H9 (cell line): Measurements from ENCODE around the gene AKAP1. TPM values are rescaled to one million over a fixed set of nuclear protein-coding genes. Genes with fewer than 3 reads are reported as not detected.

ENCODE experiments used
- DNase-seq: peaks from one replicate; pipeline ENCODE4 v3.0.0-alpha.2; 2017
- H2AFZ ChIP-seq: one replicate; pipeline ENCODE4 v1.6.1; 2013; ENCODE audit warnings: mild to moderate bottlenecking, low read length, control low read depth, moderate library complexity
- H2AK5ac ChIP-seq: 2 replicates; pipeline ENCODE4 v1.6.1; 2013; ENCODE audit warnings: low read length, control low read depth, mixed read lengths; ENCODE audit not compliant: insufficient read length
- H2BK120ac ChIP-seq: one replicate; pipeline ENCODE4 v1.6.1; 2013; ENCODE audit warnings: low read depth, mild to moderate bottlenecking, low read length, control low read depth, inconsistent platforms; ENCODE audit not compliant: poor library complexity, severe bottlenecking
- H2BK12ac ChIP-seq: 2 replicates; pipeline ENCODE4 v1.6.1; 2013; ENCODE audit warnings: low read length, control low read depth, mixed read lengths, low read depth; ENCODE audit not compliant: insufficient read length
- H2BK15ac ChIP-seq: 2 replicates; pipeline ENCODE4 v1.6.1; 2013; ENCODE audit warnings: low read depth, low read length, control low read depth
- H2BK20ac ChIP-seq: one replicate; pipeline ENCODE4 v1.6.1; 2013; ENCODE audit warnings: low read depth, mild to moderate bottlenecking, low read length, control low read depth, inconsistent platforms; ENCODE audit not compliant: poor library complexity, severe bottlenecking
- H2BK5ac ChIP-seq: 2 replicates; pipeline ENCODE4 v1.6.1; 2013; ENCODE audit warnings: low read length, control low read depth, mixed read lengths; ENCODE audit not compliant: insufficient read length
- H3K14ac ChIP-seq: 2 replicates; pipeline ENCODE4 v1.6.1; 2013; ENCODE audit warnings: low read length, control low read depth; ENCODE audit not compliant: insufficient read depth
- H3K18ac ChIP-seq: 2 replicates; pipeline ENCODE4 v1.6.1; 2013; ENCODE audit warnings: low read depth, mild to moderate bottlenecking, mixed read lengths, low read length, control low read depth; ENCODE audit not compliant: insufficient read length
- H3K23ac ChIP-seq: 2 replicates; pipeline ENCODE4 v1.6.1; 2013; ENCODE audit warnings: low read length, control low read depth, mixed read lengths, low read depth; ENCODE audit not compliant: insufficient read length
- H3K23me2 ChIP-seq: 2 replicates; pipeline ENCODE4 v1.6.1; 2013; ENCODE audit warnings: low read depth, mild to moderate bottlenecking, mixed read lengths, low read length, control low read depth; ENCODE audit not compliant: insufficient read length, poor library complexity, severe bottlenecking
- H3K27ac ChIP-seq: 2 replicates; pipeline ENCODE4 v1.5.1; 2013; ENCODE audit warnings: low read length, control low read depth, mixed read lengths, low read depth; ENCODE audit not compliant: insufficient read length
- H3K27me3 ChIP-seq: 2 replicates; pipeline ENCODE4 v1.6.1; 2013; ENCODE audit warnings: low read length, control low read depth, inconsistent platforms; ENCODE audit not compliant: insufficient read depth
- H3K4ac ChIP-seq: 2 replicates; pipeline ENCODE4 v1.6.1; 2013; ENCODE audit warnings: low read depth, mild to moderate bottlenecking, control low read depth, inconsistent platforms, low read length, moderate library complexity
- H3K4me1 ChIP-seq: 2 replicates; pipeline ENCODE4 v1.6.1; 2013; ENCODE audit warnings: low read length, control low read depth, inconsistent platforms; ENCODE audit not compliant: insufficient read depth
- H3K4me2 ChIP-seq: 2 replicates; pipeline ENCODE4 v1.6.1; 2013; ENCODE audit warnings: low read length, control low read depth, mixed read lengths; ENCODE audit not compliant: insufficient read length, insufficient read depth
- H3K56ac ChIP-seq: 2 replicates; pipeline ENCODE4 v1.6.1; 2013; ENCODE audit warnings: low read depth, mild to moderate bottlenecking, mixed read lengths, low read length, control low read depth; ENCODE audit not compliant: insufficient read length
- H3K79me1 ChIP-seq: 2 replicates; pipeline ENCODE4 v1.6.1; 2013; ENCODE audit warnings: low read depth, mild to moderate bottlenecking, moderate library complexity, low read length, control low read depth, inconsistent platforms; ENCODE audit not compliant: insufficient read depth, poor library complexity, severe bottlenecking
- H3K79me2 ChIP-seq: 2 replicates; pipeline ENCODE4 v1.6.1; 2013; ENCODE audit warnings: low read length, control low read depth, inconsistent platforms; ENCODE audit not compliant: insufficient read depth
- H3K9ac ChIP-seq: 2 replicates; pipeline ENCODE4 v1.6.1; 2013; ENCODE audit warnings: low read length, control low read depth, mixed read lengths; ENCODE audit not compliant: insufficient read length; ENCODE audit errors: extremely low read depth
- H3K9me3 ChIP-seq: one replicate; pipeline ENCODE4 v1.6.1; 2013; ENCODE audit warnings: low read depth, low read length, inconsistent platforms; ENCODE audit not compliant: control insufficient read depth
- H3T11ph ChIP-seq: one replicate; pipeline ENCODE4 v1.6.1; 2013; ENCODE audit warnings: mild to moderate bottlenecking, low read length, control low read depth, inconsistent platforms
- H4K20me1 ChIP-seq: one replicate; pipeline ENCODE4 v1.6.1; 2013; ENCODE audit not compliant: control insufficient read depth, insufficient read length, insufficient read depth
- H4K5ac ChIP-seq: 2 replicates; pipeline ENCODE4 v1.6.1; 2013; ENCODE audit warnings: low read depth, mild to moderate bottlenecking, mixed read lengths, low read length, control low read depth; ENCODE audit not compliant: insufficient read length
- H4K8ac ChIP-seq: replicated peaks from 2 replicates; pipeline ENCODE4 v1.6.1; 2013; ENCODE audit warnings: low read length, control low read depth, mixed read lengths, low read depth; ENCODE audit not compliant: insufficient read length
- H4K91ac ChIP-seq: 2 replicates; pipeline ENCODE4 v1.6.1; 2013; ENCODE audit warnings: low read depth, mild to moderate bottlenecking, moderate library complexity, mixed read lengths, low read length, control low read depth; ENCODE audit not compliant: insufficient read length
- H3K27ac Mint-ChIP-seq, 3 experiments: 2 replicates in 2 of 3; 3 replicates in 1 of 3; pipeline ENCODE4 v1.8.0; 2020 to 2021; ENCODE audit warnings: mixed read lengths in 3 of 3, mild to moderate bottlenecking in 1 of 3, moderate library complexity in 1 of 3
- H3K27me3 Mint-ChIP-seq: 2 replicates; pipeline ENCODE4 v1.8.0; 2021; ENCODE audit warnings: low read depth, mild to moderate bottlenecking, moderate library complexity, mixed read lengths
- H3K36me3 Mint-ChIP-seq, 3 experiments: 2 replicates in 2 of 3; 3 replicates in 1 of 3; pipeline ENCODE4 v1.8.0; 2020 to 2021; ENCODE audit warnings: low read depth in 3 of 3, mixed read lengths in 3 of 3; ENCODE audit not compliant: insufficient read depth in 1 of 3
- H3K4me1 Mint-ChIP-seq, 2 experiments: 2 replicates each; pipeline ENCODE4 v1.8.0; 2020; ENCODE audit warnings: mixed read lengths in 2 of 2
- H3K4me3 Mint-ChIP-seq, 2 experiments: 2 replicates in 1 of 2; 3 replicates in 1 of 2; pipeline ENCODE4 v1.8.0; 2020 to 2021; ENCODE audit warnings: mild to moderate bottlenecking in 2 of 2, mixed read lengths in 2 of 2, moderate library complexity in 1 of 2
- H3K9me3 Mint-ChIP-seq, 2 experiments: 2 replicates in 1 of 2; 3 replicates in 1 of 2; pipeline ENCODE4 v1.8.0; 2020; ENCODE audit warnings: mild to moderate bottlenecking in 2 of 2, mixed read lengths in 2 of 2, moderate library complexity in 1 of 2
- CTCF ChIP-seq: fragments of 200-600 bp; sonication (generic); conservative IDR thresholded peaks from 3 replicates; pipeline ENCODE4 v1.8.0; 2021; ENCODE audit warnings: antibody characterized with exemption, mild to moderate bottlenecking
- WGBS: extraction: QIAGEN DNeasy Blood & Tissue Kit; methylation state at CpG from one replicate; pipeline ENCODE4 v1.1.7; 2013; ENCODE audit warnings: missing lambda C conversion rate, low lambda C conversion rate, mixed read lengths; ENCODE audit not compliant: insufficient read length; ENCODE audit errors: extremely low coverage; 5-methylcytosine and 5-hydroxymethylcytosine counted together
- total RNA-seq: library from RNA; stranded (reverse); gene quantifications from 2 replicates; pipeline ENCODE4 v1.2.1, GENCODE V29; 2021

AKAP1 gene
- total RNA-seq, 1 experiment from 2014 or later, result 61.2 TPM

GRCh38 chr17:57158325-57158724 is 73.3 kb downstream of the AKAP1 start:
- peaks cover 1% of the 10 kb centered on the region for H3K27me3 Mint-ChIP-seq
- no peaks in the 10 kb centered on the region for H3K79me2 ChIP-seq
- no peak overlapping the region for H2BK5ac ChIP-seq
- no peak overlapping the region for H3K27ac ChIP-seq
- H4K5ac ChIP-seq, result no peak overlapping the region
- no peak overlapping the region for H3K56ac ChIP-seq
- TF ChIP-seq CTCF, result no peak
- no peak overlapping the region for H3T11ph ChIP-seq
- no peak overlapping the region for H4K91ac ChIP-seq
- no peak overlapping the region for H3K18ac ChIP-seq
- peak overlapping the region in 1 of 3 experiments; percentile 72; a peak in 1 of 7 replicates for H3K27ac Mint-ChIP-seq
- no peaks in the 10 kb centered on the region for H3K23me2 ChIP-seq
- H2BK15ac ChIP-seq, result no peak overlapping the region
- no CpG with 5 or more reads among the region's 4 CpGs for WGBS
- no peaks in the 10 kb centered on the region for H3K4me1 ChIP-seq
- no peak overlapping the region for H3K4me3 Mint-ChIP-seq
- no peak overlapping the region for H4K8ac ChIP-seq
- H2AK5ac ChIP-seq, result no peak overlapping the region
- no peak overlapping the region for H2BK20ac ChIP-seq
- H3K36me3 Mint-ChIP-seq, result peaks cover 0 to 3% (median 0%) of the 10 kb centered on the region in 3 experiments; a peak in 2 of 7 replicates
- no peak overlapping the region for H3K4me2 ChIP-seq
- no peak for DNase-seq
- H3K9me3 ChIP-seq, result no peaks in the 10 kb centered on the region
- H3K14ac ChIP-seq, result no peak overlapping the region
- no peak overlapping the region for H2AFZ ChIP-seq
- H3K27me3 ChIP-seq, result no peaks in the 10 kb centered on the region
- H3K23ac ChIP-seq, result no peak overlapping the region
- no peak overlapping the region for H3K9ac ChIP-seq
- no peaks in the 10 kb centered on the region for H3K79me1 ChIP-seq
- H2BK120ac ChIP-seq, result no peak overlapping the region
- H3K9me3 Mint-ChIP-seq, result peaks cover 3 to 12% of the 10 kb centered on the region in 2 experiments; a peak in 4 of 5 replicates
- no peak overlapping the region for H2BK12ac ChIP-seq
- H4K20me1 ChIP-seq, result no peaks in the 10 kb centered on the region
- H3K4ac ChIP-seq, result no peak overlapping the region
- peaks cover 7 to 8% of the 10 kb centered on the region in 2 experiments; a peak in 3 of 4 replicates for H3K4me1 Mint-ChIP-seq
